AG04450 (cell line): ENCODE results near the gene KDSR. TPM values are rescaled to one million over a fixed set of nuclear protein-coding genes. Genes with fewer than 3 reads are reported as not detected.

Experiments used
- CTCF ChIA-PET: fragments of 300-600, 350-600 bp; formaldehyde crosslinking; extraction: SDS; loops from one replicate; lab custom pipeline; 2022; ENCODE audit warnings: antibody characterized with exemption, inconsistent platforms; lab: Charles Lee
- POLR2A ChIA-PET: fragments of 350-600 bp; formaldehyde crosslinking; extraction: SDS; loops from one replicate; lab custom pipeline; 2021; ENCODE audit warnings: antibody characterized with exemption, inconsistent platforms; lab: Yijun Ruan, JAX
- DNase-seq: peaks from one replicate; pipeline ENCODE4 v3.0.0-alpha.2; 2011; ENCODE audit warnings: low read depth, low spot score
- H3K27ac ChIP-seq: one replicate; pipeline ENCODE4 v1.5.1; 2012; ENCODE audit warnings: low read depth, low read length, control low read depth
- H3K27me3 ChIP-seq: one replicate; pipeline ENCODE4 v1.6.0; 2012; ENCODE audit warnings: low read length; ENCODE audit not compliant: control insufficient read depth, insufficient read depth
- H3K4me3 ChIP-seq: 2 replicates; pipeline ENCODE4 v1.5.1; 2011; ENCODE audit warnings: mild to moderate bottlenecking, low read depth, low read length, control low read depth
- H3K9me3 ChIP-seq: 2 replicates; pipeline ENCODE4 v1.5.1; 2012; ENCODE audit warnings: low read length; ENCODE audit not compliant: control insufficient read depth, insufficient read depth
- polyA plus RNA-seq: library from polyadenylated mRNA; depleted of rRNA; stranded (reverse); fragments of >200 nt; gene quantifications from 2 replicates; pipeline ENCODE4 v1.2.3, GENCODE V29; 2011
- TF ChIP-seq, protein P1 (sequence below): IDR thresholded peaks from 2 replicates; pipeline ENCODE4 v1.5.1; 2011; ENCODE audit warnings: low read depth, low read length, control low read depth, inconsistent platforms

Gene KDSR
- polyA plus RNA-seq, 1 experiment: 39.9 TPM

DNA sequence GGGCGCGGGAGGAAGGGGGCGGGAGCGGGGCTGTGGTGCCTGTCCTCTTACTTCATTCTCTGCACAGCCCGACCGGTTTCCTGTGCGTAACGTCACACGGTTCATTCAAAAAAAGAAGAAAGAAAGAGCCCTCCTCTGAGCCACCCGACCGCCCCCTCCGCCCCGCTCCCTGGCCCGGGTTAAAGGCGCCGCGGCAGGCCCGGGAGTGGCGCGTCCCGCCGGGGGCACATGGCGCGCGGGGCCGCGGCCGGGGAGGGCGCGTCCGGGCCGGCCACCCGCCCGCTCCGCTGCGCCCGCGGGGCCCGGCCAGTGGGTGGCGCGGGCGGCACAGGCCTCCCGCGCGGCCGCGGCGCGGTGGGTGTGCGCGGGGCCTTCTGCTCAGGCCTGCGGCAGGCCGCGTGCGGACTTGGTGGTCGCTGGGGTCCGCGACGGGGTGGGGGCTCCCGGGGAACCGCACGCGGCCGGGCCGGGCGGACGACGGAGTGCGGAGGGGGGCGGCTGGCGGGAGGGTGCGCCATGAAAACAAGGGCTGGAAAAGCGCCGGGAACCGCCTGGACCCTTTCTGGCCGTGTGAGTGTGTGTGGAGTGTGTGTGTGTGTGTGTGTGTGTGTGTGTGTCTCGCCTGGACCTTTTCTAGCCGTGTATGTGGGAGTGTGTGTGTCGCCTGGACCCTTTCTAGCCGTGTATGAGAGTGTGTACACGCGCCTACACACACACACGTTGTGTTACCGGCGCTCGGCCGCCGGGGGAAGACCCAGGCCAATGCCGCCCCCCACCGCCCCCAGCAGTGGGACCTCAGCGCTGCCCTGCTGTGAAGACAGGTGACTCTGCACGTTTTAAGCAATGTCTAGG lies 46.7 kb downstream of the KDSR start:
- TF ChIP-seq, protein P1, sequence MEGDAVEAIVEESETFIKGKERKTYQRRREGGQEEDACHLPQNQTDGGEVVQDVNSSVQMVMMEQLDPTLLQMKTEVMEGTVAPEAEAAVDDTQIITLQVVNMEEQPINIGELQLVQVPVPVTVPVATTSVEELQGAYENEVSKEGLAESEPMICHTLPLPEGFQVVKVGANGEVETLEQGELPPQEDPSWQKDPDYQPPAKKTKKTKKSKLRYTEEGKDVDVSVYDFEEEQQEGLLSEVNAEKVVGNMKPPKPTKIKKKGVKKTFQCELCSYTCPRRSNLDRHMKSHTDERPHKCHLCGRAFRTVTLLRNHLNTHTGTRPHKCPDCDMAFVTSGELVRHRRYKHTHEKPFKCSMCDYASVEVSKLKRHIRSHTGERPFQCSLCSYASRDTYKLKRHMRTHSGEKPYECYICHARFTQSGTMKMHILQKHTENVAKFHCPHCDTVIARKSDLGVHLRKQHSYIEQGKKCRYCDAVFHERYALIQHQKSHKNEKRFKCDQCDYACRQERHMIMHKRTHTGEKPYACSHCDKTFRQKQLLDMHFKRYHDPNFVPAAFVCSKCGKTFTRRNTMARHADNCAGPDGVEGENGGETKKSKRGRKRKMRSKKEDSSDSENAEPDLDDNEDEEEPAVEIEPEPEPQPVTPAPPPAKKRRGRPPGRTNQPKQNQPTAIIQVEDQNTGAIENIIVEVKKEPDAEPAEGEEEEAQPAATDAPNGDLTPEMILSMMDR: no peak
- Histone ChIP-seq H3K27ac (no peak overlapping the region), H3K9me3 (no peaks in the 10 kb centered on the region), H3K4me3 (peak overlapping the region; percentile 70), H3K27me3 (peaks cover 19% of the 10 kb centered on the region)
- ChIA-PET CTCF (interaction anchor here (1.3 to 7.4 kb wide), 5 partner anchors 119 to 304 kb away, joined by 3 to 148 read pairs (median 14); no protein-coding TSS in a partner anchor), POLR2A (interaction anchor here (1.1 kb wide), 1 partner anchor 102 kb away, joined by 3 read pairs; the partner anchor contains the start of gene VPS4B)
- peak; percentile 41 for DNase-seq

DNA sequence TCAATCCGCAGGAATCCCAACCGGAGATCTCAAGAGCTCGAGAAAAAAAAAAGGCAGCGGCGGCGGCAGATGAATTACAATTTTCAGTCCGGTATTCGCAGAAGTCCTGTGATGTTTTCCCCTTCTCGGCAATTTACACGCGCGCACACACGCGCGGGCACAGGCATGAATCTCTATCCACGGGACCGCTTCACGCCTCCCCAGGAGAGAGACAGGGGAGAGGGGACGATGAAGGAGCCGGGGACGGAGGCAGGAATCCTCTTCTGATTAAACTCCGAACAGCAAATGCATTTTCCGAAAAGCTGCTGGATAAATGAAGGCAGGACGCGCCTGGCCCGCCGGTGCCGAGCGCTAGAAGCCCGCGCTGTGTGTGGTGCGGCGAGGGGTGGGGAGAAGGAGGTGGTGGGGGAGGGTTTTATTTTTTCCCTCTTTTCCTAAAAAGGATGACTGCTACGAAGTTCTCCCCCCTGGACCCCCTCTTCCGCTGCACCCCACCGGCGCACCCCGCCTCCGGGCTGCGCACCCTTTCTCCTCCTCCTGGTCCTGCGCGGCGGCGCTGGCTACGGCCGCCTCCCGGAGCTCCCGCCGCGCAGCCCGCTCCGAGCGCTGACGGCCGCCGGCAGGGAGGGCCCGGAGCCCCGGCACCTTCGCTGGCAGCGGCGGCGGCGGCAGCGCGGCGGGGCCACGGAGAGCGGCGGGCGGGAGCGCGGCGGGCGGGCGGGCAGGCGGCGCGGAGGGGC lies 47.5 kb downstream of the KDSR start, which contains the start of gene BCL2:
TSS of gene BCL2 (minus strand) at position 387 of the 740 bp plus-strand sequence.
- H3K4me3 ChIP-seq: peak within 1 kb of the TSS; percentile 70
- ChIA-PET CTCF (interaction anchor here (1.0 to 2.4 kb wide), 5 partner anchors 23 to 303 kb away, joined by 3 to 14 read pairs (median 3); no protein-coding TSS in a partner anchor), POLR2A (interaction anchor here (0.7 to 1.1 kb wide), 2 partner anchors 103 to 1222 kb away, joined by 3 read pairs; partner anchors contain the start of gene VPS4B)
- no peak for DNase-seq
- H3K27me3 ChIP-seq: peaks cover 19% of the 10 kb centered on the region
- H3K9me3 ChIP-seq: no peaks in the 10 kb centered on the region
- H3K27ac ChIP-seq: no peak within 1 kb of the TSS
- TF ChIP-seq, protein P1: no peak

DNA sequence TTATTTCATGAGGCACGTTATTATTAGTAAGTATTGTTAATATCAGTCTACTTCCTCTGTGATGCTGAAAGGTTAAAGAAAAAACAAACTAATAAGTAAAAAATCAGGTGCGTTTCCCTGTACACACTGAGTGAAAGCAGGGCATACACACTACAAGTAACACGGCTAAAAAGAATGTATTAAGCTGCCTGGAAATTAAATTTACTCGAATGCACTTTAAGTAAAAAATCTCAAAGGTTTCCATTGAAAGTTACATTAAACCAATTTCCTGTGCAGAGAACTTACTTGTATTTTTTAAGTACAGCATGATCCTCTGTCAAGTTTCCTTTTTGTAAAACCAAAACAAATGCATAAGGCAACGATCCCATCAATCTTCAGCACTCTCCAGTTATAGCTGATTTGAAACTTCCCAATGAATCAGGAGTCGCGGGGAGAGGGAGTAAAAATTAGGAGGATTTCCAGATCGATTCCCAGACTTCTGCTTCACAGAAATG lies 48.1 kb downstream of the KDSR start:
- Histone ChIP-seq H3K4me3 (peak overlapping the region; percentile 70), H3K27me3 (peaks cover 19% of the 10 kb centered on the region), H3K27ac (no peak overlapping the region), H3K9me3 (no peaks in the 10 kb centered on the region)
- POLR2A ChIA-PET: no interaction called here
- no peak for DNase-seq
- TF ChIP-seq, protein P1: no peak
- CTCF ChIA-PET: interaction anchor here (1.0 to 2.4 kb wide), 5 partner anchors 23 to 302 kb away, joined by 3 to 14 read pairs (median 3); no protein-coding TSS in a partner anchor

GRCh38 chr18:63317982-63318888 lies 48.8 kb downstream of the KDSR start:
- H3K9me3 ChIP-seq: no peaks in the 10 kb centered on the region
- TF ChIP-seq, protein P1: peak; percentile 30; the same call in 1 of the 2 replicates
- H3K4me3 ChIP-seq: peak overlapping the region; percentile 70
- CTCF ChIA-PET: interaction anchor here (0.6 to 2.4 kb wide), 5 partner anchors 36 to 506 kb away, joined by 3 to 14 read pairs (median 3); no protein-coding TSS in a partner anchor
- H3K27me3 ChIP-seq: peaks cover 19% of the 10 kb centered on the region
- no peak for DNase-seq
- no peak overlapping the region for H3K27ac ChIP-seq
- POLR2A ChIA-PET: no interaction called here
